HFF-Myc (cell line): ENCODE results near the gene ANKRD36C.
"Not testable (repeated sequence)": the region's sequence is repeated elsewhere in the genome, so short reads cannot be mapped to it uniquely, and the experiment has no call there.

ENCODE experiments used
- DNase-seq: peaks from one replicate; pipeline ENCODE4 v3.0.0-alpha.2; 2011; ENCODE audit warnings: low read depth; ENCODE audit errors: extremely low read depth
- H3K4me3 ChIP-seq: replicated peaks from 2 replicates; pipeline ENCODE4 v1.5.1; 2011; ENCODE audit warnings: low read depth, mild to moderate bottlenecking, control low read depth, low read length

ANKRD36C gene

GRCh38 chr2:95790180-95790579 is 201.4 kb downstream of the ANKRD36C start:
- not testable (repeated sequence) for DNase-seq, H3K4me3 ChIP-seq

- not testable (repeated sequence) for H3K4me3 ChIP-seq, DNase-seq
These were observed 202.2 kb downstream of the ANKRD36C start for GRCh38 chr2:95789385-95789784.

- H3K4me3 ChIP-seq = not testable (repeated sequence)
These were observed 203.0 kb downstream of the ANKRD36C start for GRCh38 chr2:95788642-95789041.

More at GRCh38 chr2:95788642-95789041, 203.0 kb downstream of the ANKRD36C start:
- not testable (repeated sequence) for DNase-seq
